HUES6 (cell line): Measurements from ENCODE around the gene RSF1.

Experiments used
- H3K27ac ChIP-seq: 2 replicates; pipeline ENCODE4 v1.7.0; 2013; ENCODE audit warnings: low read depth, mild to moderate bottlenecking, low read length, inconsistent platforms
- H3K27me3 ChIP-seq: 2 replicates; pipeline ENCODE4 v1.6.1; 2013; ENCODE audit warnings: low read length; ENCODE audit not compliant: control insufficient read depth, insufficient read depth
- H3K36me3 ChIP-seq: 2 replicates; pipeline ENCODE4 v1.6.1; 2013; ENCODE audit warnings: low read length; ENCODE audit not compliant: control insufficient read depth, insufficient read depth
- H3K4me1 ChIP-seq: 2 replicates; pipeline ENCODE4 v1.6.1; 2013; ENCODE audit warnings: low read length; ENCODE audit not compliant: control insufficient read depth, insufficient read depth
- H3K4me3 ChIP-seq: 2 replicates; pipeline ENCODE4 v1.5.1; 2013; ENCODE audit warnings: low read depth, low read length
- H3K9ac ChIP-seq: one replicate; pipeline ENCODE4 v1.6.1; 2013; ENCODE audit warnings: mild to moderate bottlenecking, low read length
- H3K9me3 ChIP-seq: 2 replicates; pipeline ENCODE4 v1.6.1; 2013; ENCODE audit warnings: low read depth, low read length; ENCODE audit not compliant: control insufficient read depth, insufficient read depth

The RSF1 gene

DNA sequence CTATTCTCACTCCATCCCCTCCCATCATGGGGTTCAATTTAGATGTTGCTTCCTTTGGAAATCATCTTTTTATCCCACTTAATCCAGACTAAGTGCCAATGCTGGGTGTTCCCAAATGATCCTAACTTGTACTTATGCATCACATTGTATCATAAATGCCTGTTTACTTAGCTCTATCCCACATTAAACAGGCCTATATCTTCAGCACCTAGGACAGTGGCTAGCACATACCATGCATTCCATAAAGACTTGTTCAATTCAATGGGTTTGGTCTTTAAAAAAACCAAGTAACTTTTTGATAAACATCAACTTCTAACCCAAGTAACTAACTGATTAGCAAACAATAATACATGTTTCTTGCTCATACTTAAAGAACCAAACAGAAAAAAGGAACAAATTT is 40.6 kb downstream of the RSF1 start:
- no peaks in the 10 kb centered on the region for H3K36me3 ChIP-seq
- H3K27me3 ChIP-seq = no peaks in the 10 kb centered on the region
- no peak overlapping the region for H3K27ac ChIP-seq
- H3K9ac ChIP-seq = no peak overlapping the region
- no peaks in the 10 kb centered on the region for H3K9me3 ChIP-seq
- no peak overlapping the region for H3K4me3 ChIP-seq
- no peaks in the 10 kb centered on the region; the same call in 1 of the 2 replicates for H3K4me1 ChIP-seq

DNA sequence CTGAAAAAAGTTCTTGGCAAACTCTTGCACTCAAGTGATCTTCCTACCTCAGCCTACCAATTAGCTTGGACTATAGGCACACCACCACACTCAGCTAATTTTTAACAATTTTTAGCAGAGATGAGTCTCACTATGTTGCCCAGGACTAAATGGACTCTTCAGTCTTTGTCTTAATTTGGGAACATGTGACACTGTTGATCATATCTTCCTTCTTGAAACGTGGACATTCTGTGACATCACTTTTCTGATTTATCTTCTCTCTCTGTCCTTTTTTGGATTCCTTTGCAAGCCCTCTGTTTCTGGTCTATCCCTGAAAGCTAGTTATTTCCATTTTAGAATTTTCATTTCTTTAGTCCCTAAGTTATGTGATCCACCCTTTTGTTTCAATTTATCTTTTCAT is 42.0 kb downstream of the RSF1 start:
- no peak overlapping the region for H3K9ac ChIP-seq
- H3K9me3 ChIP-seq = no peaks in the 10 kb centered on the region
- H3K27ac ChIP-seq = no peak overlapping the region

DNA sequence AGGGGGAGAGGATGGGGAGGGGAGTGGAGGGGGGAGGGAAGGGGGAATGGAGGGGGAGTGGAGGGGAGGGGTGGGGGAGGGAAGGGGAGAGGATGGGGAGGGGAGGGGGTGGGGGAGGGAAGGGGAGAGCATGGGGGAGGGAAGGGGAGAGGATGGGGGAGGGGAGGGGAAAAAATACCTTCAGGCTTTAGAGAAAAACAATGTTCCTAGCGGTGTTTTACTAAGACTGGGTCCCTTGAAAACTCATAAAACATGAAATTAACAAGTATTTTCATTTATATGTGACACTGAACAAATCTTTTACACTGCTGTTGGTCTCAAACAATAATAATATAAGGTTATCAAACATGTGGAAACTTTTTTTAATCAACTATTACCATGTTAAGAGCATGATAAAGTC is 42.4 kb downstream of the RSF1 start:
- Histone ChIP-seq H3K27ac (no peak overlapping the region), H3K4me1 (no peaks in the 10 kb centered on the region; the same call in 1 of the 2 replicates), H3K4me3 (no peak overlapping the region), H3K36me3 (no peaks in the 10 kb centered on the region), H3K27me3 (no peaks in the 10 kb centered on the region), H3K9me3 (no peaks in the 10 kb centered on the region), H3K9ac (no peak overlapping the region)

More for the DNA sequence above, 42.0 kb downstream of the RSF1 start:
- no peaks in the 10 kb centered on the region; the same call in 1 of the 2 replicates for H3K4me1 ChIP-seq
- no peak overlapping the region for H3K4me3 ChIP-seq
- H3K36me3 ChIP-seq = no peaks in the 10 kb centered on the region
- H3K27me3 ChIP-seq = no peaks in the 10 kb centered on the region

DNA sequence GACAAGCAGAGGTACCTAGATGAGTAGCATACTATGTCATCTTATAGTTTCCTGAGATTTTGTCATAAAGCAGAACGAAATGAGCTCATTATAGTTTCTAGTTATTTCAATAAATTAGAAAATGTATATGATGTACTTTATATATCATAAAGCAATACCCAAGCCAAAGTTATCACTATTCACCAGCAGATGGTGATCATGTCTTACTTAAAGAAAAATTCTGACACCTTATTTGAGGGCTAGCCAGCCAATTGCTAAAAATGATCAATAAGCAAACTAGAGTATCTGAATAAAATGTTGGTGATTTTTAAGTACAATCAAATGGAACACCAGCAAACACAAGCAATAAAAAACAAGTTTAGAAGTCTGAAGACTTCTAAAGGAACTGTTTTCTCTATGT is 44.1 kb downstream of the RSF1 start:
- Histone ChIP-seq H3K9me3 (no peaks in the 10 kb centered on the region), H3K4me3 (no peak overlapping the region), H3K27me3 (no peaks in the 10 kb centered on the region), H3K36me3 (no peaks in the 10 kb centered on the region), H3K9ac (no peak overlapping the region), H3K4me1 (peaks cover 5% of the 10 kb centered on the region; the same call in 1 of the 2 replicates), H3K27ac (no peak overlapping the region)

DNA sequence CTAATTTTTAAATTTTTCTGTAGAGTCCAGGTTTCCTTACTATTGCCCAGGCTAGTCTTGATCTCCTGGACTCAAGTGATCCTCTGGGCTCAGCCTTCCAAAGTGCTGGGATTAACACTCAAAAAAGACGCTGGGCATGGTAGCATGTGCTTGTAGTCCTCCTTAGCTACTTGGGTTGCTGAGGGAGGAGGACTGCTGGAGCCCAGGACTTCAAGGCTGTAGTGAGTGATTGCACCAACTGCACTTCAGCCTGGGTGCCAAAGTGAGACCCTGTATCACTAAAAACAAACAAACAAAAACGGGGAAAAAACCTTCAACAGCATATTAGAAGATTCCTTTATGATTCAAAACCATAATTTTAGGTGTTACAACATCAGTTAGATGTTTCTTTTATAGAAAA is 44.6 kb downstream of the RSF1 start:
- Histone ChIP-seq H3K27ac (no peak overlapping the region), H3K9me3 (no peaks in the 10 kb centered on the region), H3K9ac (no peak overlapping the region), H3K27me3 (no peaks in the 10 kb centered on the region), H3K4me1 (peaks cover 9% of the 10 kb centered on the region; the same call in 1 of the 2 replicates), H3K4me3 (no peak overlapping the region), H3K36me3 (no peaks in the 10 kb centered on the region)

DNA sequence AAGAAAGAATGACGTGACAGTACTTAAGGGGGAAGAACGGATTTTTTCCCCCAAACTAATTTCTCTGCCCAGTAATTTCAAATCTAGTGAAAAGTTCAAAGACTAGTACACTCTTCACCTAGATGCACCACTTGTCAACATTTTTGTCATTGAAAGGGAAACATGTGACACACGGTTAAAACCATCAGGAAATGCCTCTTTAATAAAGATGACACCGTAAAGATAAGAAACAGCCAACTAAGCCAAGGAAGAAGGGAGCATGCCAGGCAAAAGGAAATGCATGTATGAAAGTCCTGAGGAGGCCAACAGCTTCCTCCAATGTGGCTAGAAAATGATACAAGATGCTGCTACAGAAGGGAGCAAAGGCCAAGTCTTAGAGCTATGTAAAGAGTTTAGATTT is 49.4 kb downstream of the RSF1 start:
- no peaks in the 10 kb centered on the region for H3K9me3 ChIP-seq
- no peaks in the 10 kb centered on the region for H3K36me3 ChIP-seq
- H3K9ac ChIP-seq = no peak overlapping the region
- no peak overlapping the region for H3K27ac ChIP-seq
- H3K4me3 ChIP-seq = no peak overlapping the region
- H3K4me1 ChIP-seq = peaks cover 13% of the 10 kb centered on the region; the same call in 1 of the 2 replicates
- no peaks in the 10 kb centered on the region for H3K27me3 ChIP-seq

DNA sequence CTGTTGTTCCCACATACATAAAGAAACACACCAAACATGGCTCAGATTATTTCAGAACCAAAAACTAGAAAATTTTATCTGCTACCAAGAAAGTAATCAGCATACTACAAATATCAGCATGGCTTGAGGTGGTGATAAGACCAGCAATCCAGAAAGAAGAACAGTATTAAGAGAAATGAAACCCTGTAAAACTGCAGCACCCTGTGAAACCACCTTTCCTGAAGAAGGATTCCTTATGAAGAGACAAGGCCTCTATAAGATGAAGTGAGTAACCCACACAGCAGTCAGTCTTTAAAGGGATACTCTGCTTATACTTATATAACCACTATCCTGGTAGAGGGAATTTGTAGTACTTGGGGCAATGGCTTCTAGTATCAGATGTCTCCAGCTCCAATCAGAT is 49.9 kb downstream of the RSF1 start:
- Histone ChIP-seq H3K9ac (no peak overlapping the region), H3K4me1 (peaks cover 13% of the 10 kb centered on the region; the same call in 1 of the 2 replicates), H3K9me3 (no peaks in the 10 kb centered on the region), H3K27me3 (no peaks in the 10 kb centered on the region), H3K27ac (no peak overlapping the region), H3K36me3 (no peaks in the 10 kb centered on the region), H3K4me3 (no peak overlapping the region)

DNA sequence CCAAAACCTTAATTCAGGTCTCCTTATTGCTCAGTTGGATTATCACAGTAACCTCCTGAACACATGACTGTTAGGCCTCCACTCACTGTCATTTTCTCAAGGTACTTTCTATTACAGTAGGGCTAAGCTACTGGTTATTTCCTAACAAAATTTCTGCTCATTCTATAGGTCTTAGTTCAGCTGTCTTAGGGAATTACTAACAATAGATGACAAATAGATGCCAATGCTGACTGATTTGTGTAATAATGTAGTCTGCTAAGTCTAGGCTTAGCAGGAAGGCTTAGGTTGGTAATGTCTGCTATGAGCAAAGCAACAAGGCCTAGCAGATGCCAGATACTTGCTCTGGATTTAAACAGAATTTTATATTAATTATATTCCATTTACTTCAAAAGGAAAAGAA is 58.1 kb downstream of the RSF1 start:
- H3K9ac ChIP-seq = no peak overlapping the region
- no peaks in the 10 kb centered on the region for H3K9me3 ChIP-seq
- H3K27me3 ChIP-seq = no peaks in the 10 kb centered on the region
- H3K27ac ChIP-seq = 0 out of 2 replicates have a peak overlapping the region, but pooled peaks have one; percentile 68
- H3K4me1 ChIP-seq = peaks cover 3% of the 10 kb centered on the region; the same call in 1 of the 2 replicates
- H3K36me3 ChIP-seq = peaks cover 26% of the 10 kb centered on the region
- H3K4me3 ChIP-seq = no peak overlapping the region

DNA sequence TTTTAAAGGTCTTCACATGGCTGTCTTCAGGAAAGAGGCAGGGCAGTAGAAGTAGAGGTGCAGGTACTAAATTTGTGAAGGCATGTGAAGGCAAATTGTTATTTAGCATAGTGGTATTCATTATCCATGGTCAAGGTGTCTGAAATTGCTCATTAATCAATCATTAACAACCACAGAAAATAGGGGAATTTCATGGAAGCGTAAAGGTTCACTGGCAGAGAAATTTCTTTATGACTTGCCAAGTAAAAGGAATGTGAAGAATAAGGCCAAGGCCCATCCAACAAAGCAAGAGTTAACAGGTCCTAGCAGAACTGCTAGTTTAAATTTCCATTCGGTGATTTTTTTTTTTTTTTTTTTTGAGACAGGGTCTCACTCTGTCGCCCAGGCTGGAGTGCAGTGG is 59.0 kb downstream of the RSF1 start:
- Histone ChIP-seq H3K27me3 (no peaks in the 10 kb centered on the region), H3K4me1 (no peaks in the 10 kb centered on the region), H3K4me3 (no peak overlapping the region), H3K36me3 (peaks cover 26% of the 10 kb centered on the region), H3K9me3 (no peaks in the 10 kb centered on the region), H3K9ac (no peak overlapping the region), H3K27ac (no peak overlapping the region)

DNA sequence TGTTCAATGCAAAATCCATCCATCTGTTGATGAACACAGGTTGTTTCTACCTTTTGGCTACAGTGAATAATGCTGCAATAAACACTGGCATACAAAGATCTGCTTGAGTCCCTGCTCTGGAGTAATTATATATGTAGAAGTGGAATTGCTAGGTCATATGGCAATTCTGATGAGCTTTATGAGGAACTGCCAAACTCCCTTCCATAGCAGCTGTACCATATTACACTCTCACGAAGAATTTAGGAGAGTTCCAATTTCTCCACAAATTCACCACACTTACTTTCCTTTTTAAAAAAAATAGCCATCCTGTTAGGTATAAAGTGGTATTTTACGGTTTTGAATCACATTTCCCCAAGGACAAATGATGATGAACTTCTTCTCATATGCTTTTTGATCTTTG is 62.2 kb downstream of the RSF1 start:
- Histone ChIP-seq H3K4me1 (peaks cover 10% of the 10 kb centered on the region), H3K27me3 (no peaks in the 10 kb centered on the region), H3K4me3 (no peak overlapping the region), H3K36me3 (peaks cover 24% of the 10 kb centered on the region), H3K27ac (no peak overlapping the region), H3K9me3 (no peaks in the 10 kb centered on the region), H3K9ac (no peak overlapping the region)

DNA sequence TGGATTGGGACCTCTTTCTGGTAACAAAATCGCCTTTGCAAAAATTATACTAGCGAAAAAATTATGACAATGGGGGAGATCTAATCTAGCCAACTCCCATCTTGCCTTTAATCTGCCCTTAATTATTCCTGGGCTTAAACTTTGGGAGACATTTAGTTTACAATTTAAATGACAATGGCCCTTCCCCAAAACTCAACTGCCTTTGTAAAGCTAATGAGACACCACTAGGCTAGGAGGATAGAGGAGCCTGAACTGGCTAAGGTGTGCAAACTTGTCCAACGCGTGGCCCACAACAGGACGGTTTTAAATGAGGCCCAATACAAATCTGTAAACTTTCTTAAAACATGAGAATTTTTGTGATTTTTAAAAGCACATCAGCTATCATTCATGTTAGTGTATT is 67.3 kb downstream of the RSF1 start:
- peak overlapping the region; percentile 85 for H3K27ac ChIP-seq
- peak overlapping the region; percentile 55 for H3K9ac ChIP-seq
- peak overlapping the region; percentile 24 for H3K4me3 ChIP-seq
- peaks cover 45% of the 10 kb centered on the region for H3K4me1 ChIP-seq
- H3K27me3 ChIP-seq = no peaks in the 10 kb centered on the region
- no peaks in the 10 kb centered on the region for H3K9me3 ChIP-seq
- H3K36me3 ChIP-seq = peaks cover 14% of the 10 kb centered on the region

DNA sequence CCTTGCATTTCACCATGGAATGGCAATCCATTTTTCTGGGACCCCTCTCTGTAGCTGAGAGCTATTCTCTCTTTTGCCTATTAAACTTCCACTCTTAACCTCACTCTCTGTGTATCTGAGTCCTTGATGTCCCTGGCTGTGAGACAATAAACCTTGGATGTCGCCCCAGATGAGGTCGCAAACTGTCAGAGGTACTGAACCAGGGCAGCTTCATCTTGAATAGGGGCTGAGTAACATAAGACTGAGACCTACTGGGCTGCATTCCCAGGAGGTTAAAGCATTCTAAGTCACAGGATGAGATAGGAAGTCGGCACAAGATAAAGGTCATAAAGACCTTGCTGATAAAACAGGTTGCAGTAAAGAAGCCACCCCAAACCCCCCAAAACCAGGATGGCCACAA is 68.0 kb downstream of the RSF1 start:
- Histone ChIP-seq H3K27me3 (no peaks in the 10 kb centered on the region), H3K36me3 (peaks cover 12% of the 10 kb centered on the region), H3K27ac (peak overlapping the region; percentile 85), H3K4me1 (peaks cover 53% of the 10 kb centered on the region), H3K4me3 (peak overlapping the region; percentile 32), H3K9me3 (no peaks in the 10 kb centered on the region), H3K9ac (peak overlapping the region; percentile 55)
